K562 (cell line): ENCODE measurements around the gene TBC1D5. TPM values are rescaled to one million over a fixed set of nuclear protein-coding genes. Genes with fewer than 3 reads are reported as not detected.
A peak's percentile ranks its signal among the peaks of the same experiment; 100 is the strongest.

ENCODE experiments used
- ATAC-seq: fragments of 200-7000 bp; cut with Tn5 transposase; 3 replicates; pipeline ENCODE4 v1.9.1; 2020; ENCODE audit warnings: moderate library complexity
- BruUV-seq: library from RNA; stranded (reverse); fragments of 400-500 nt; replicated peaks from 2 replicates; lab custom pipeline; 2021; lab: Mats Ljungman, UMichigan
- CTCF ChIA-PET: fragments of 300-600 bp; formaldehyde crosslinking; extraction: SDS; loops from one replicate; lab custom pipeline; 2021; ENCODE audit warnings: low intra/inter-chr PET ratio; lab: Yijun Ruan, JAX
- POLR2A ChIA-PET: fragments of 300-600, 350-650 bp; sonication (Branson Sonifier 250); formaldehyde crosslinking; extraction: SDS; loops from one replicate; lab custom pipeline; 2021; ENCODE audit warnings: antibody characterized with exemption, inconsistent platforms; lab: Yijun Ruan, JAX
- DNase-seq, 4 experiments: peaks; one replicate each; pipeline versions ENCODE4 v3.0.0 to v3.0.0-alpha.2; 2011 to 2018; ENCODE audit warnings: low spot score in 3 of 4, mixed read lengths in 3 of 4; ENCODE audit errors: extremely low read depth in 1 of 4
- FAIRE-seq: peaks from 2 replicates; lab custom pipeline; 2011; peaks lifted over from hg19 to GRCh38; lab: Jason Lieb, UNC
- H2AFZ ChIP-seq: 2 replicates; pipeline ENCODE4 v1.6.0; 2011; ENCODE audit warnings: low read depth, low read length, control low read depth, inconsistent platforms
- H3K27ac ChIP-seq: fragments of 200-600 bp; 3 replicates; pipeline ENCODE4 v1.8.0; 2011; ENCODE audit warnings: low read depth, mild to moderate bottlenecking, control low read depth, inconsistent platforms, low read length, moderate library complexity, mixed read lengths; ENCODE audit errors: extremely low read depth
- H3K27me3 ChIP-seq, 2 experiments: fragments of 300-600 bp in 1 of 2; 2 replicates in 1 of 2; 3 replicates in 1 of 2; pipeline versions ENCODE4 v1.6.0 to v1.8.0; 2011; ENCODE audit warnings: inconsistent platforms in 2 of 2, low read length in 2 of 2, mild to moderate bottlenecking in 1 of 2, mixed read lengths in 1 of 2, moderate library complexity in 1 of 2; ENCODE audit not compliant: control insufficient read depth in 2 of 2, insufficient read depth in 2 of 2
- H3K36me3 ChIP-seq: fragments of 300-600 bp; 3 replicates; pipeline ENCODE4 v1.8.0; 2011; ENCODE audit warnings: mild to moderate bottlenecking, low read length, inconsistent platforms; ENCODE audit not compliant: control insufficient read depth, insufficient read depth
- H3K4me1 ChIP-seq, 2 experiments: fragments of 200-600 bp in 1 of 2; replicated peaks in 1 of 2; 2 replicates in 1 of 2; 3 replicates in 1 of 2; pipeline versions ENCODE4 v1.5.1 to v1.8.0; 2011; ENCODE audit warnings: inconsistent platforms in 2 of 2, low read length in 2 of 2, mild to moderate bottlenecking in 1 of 2, mixed read lengths in 1 of 2, moderate library complexity in 1 of 2; ENCODE audit not compliant: control insufficient read depth in 2 of 2, insufficient read depth in 2 of 2
- H3K4me2 ChIP-seq: 2 replicates; pipeline ENCODE4 v1.6.1; 2011; ENCODE audit warnings: low read length, control low read depth, inconsistent platforms, mixed read lengths; ENCODE audit not compliant: insufficient read depth
- H3K4me3 ChIP-seq: fragments of 200-600 bp; sonication (generic), shearing (Covaris generic); 2 replicates; pipeline ENCODE4 v1.5.1; 2016; ENCODE audit warnings: control low read depth, inconsistent platforms
- H3K79me2 ChIP-seq: fragments of 200-600 bp; 3 replicates; pipeline ENCODE4 v1.8.0; 2011; ENCODE audit warnings: low read length, inconsistent platforms; ENCODE audit not compliant: control insufficient read depth, insufficient read depth
- H3K9ac ChIP-seq, 2 experiments: 2 replicates each; pipeline versions ENCODE4 v1.6.0 to v1.6.1; 2011; ENCODE audit warnings: low read depth in 2 of 2, low read length in 2 of 2, control low read depth in 1 of 2, inconsistent platforms in 1 of 2, mild to moderate bottlenecking in 1 of 2, mixed read lengths in 1 of 2; ENCODE audit not compliant: insufficient read depth in 1 of 2
- H3K9me1 ChIP-seq: one replicate; pipeline ENCODE4 v1.6.0; 2011; ENCODE audit warnings: inconsistent platforms, mild to moderate bottlenecking, low read length, moderate library complexity; ENCODE audit not compliant: control insufficient read depth, insufficient read depth
- H3K9me3 ChIP-seq: replicated peaks from 2 replicates; pipeline ENCODE4 v1.5.1; 2011; ENCODE audit warnings: low read depth, low read length, inconsistent platforms; ENCODE audit not compliant: control insufficient read depth, insufficient read depth
- H4K20me1 ChIP-seq: replicated peaks from 2 replicates; pipeline ENCODE4 v1.6.1; 2011; ENCODE audit warnings: low read length, inconsistent platforms, mixed read lengths; ENCODE audit not compliant: control insufficient read depth, insufficient read depth
- ATF3 ChIP-seq, 2 experiments: fragments of 450-650 bp in 1 of 2; sonication (generic) in 1 of 2; formaldehyde crosslinking in 1 of 2; IDR thresholded peaks in 1 of 2; conservative IDR thresholded peaks in 1 of 2; 2 replicates each; pipeline versions ENCODE4 v1.6.1 to v1.8.1; 2016 to 2023; ENCODE audit warnings: mild to moderate bottlenecking in 2 of 2, moderate library complexity in 2 of 2, inconsistent platforms in 1 of 2, missing genetic modification reagents in 1 of 2
- SP1 ChIP-seq: sonication (generic); formaldehyde crosslinking; IDR thresholded peaks from 2 replicates; pipeline ENCODE4 v1.8.1; 2022; ENCODE audit warnings: mild to moderate bottlenecking, missing genetic modification reagents
- THRAP3 ChIP-seq: fragments of 450-650 bp; IDR thresholded peaks from 2 replicates; pipeline ENCODE4 v1.6.1; 2016; ENCODE audit warnings: mild to moderate bottlenecking, inconsistent platforms, borderline replicate concordance
- ZNF79 ChIP-seq: fragments of 250-450 bp; sonication (Bioruptor Pico); IDR thresholded peaks from 2 replicates; pipeline ENCODE4 v1.4.0; 2020; ENCODE audit warnings: low read depth, mild to moderate bottlenecking, moderate library complexity
- WGBS: fragments of 100-300 bp; shearing (Covaris generic); methylation state at CpG from one replicate; pipeline ENCODE4 v1.1.6; 2016; ENCODE audit warnings: low coverage, mixed read lengths; ENCODE audit not compliant: insufficient coverage; ENCODE audit errors: missing lambda C conversion rate; 5-methylcytosine and 5-hydroxymethylcytosine counted together
- in situ Hi-C: fragments of 300-500 bp; cut with MboI; formaldehyde crosslinking; loops from 4 replicates; pipeline ENCODE4 v1.15.0; 2018; ENCODE audit warnings: inconsistent platforms, mixed read lengths
- intact Hi-C: fragments of 100-400 bp; cut with micrococcal nuclease; formaldehyde crosslinking; loops from 2 replicates; pipeline ENCODE4 v1.14.2; 2022
- polyA plus RNA-seq, 8 experiments: library from polyadenylated mRNA; depleted of rRNA in 4 of 8; stranded (reverse) in 5 of 8; unstranded in 3 of 8; fragments of >200 nt; fragmentation: Nextera tagmentation in 2 of 8; fragmentation: Illumina TruSeq in 1 of 8; extraction: Ambion mirVana in 2 of 8; extraction: Trizol in 1 of 8; gene quantifications; 2 replicates each; pipeline versions ENCODE4 v1.2.1 to v1.2.3, GENCODE V29; 2011 to 2014; ENCODE audit warnings: inconsistent platforms in 1 of 8, missing spikeins in 1 of 8
- total RNA-seq, 7 experiments: library from RNA; depleted of rRNA in 6 of 7; stranded (reverse); fragments of >200 nt in 6 of 7; fragmentation: Illumina TruSeq in 2 of 7; extraction: Trizol in 2 of 7; gene quantifications; 2 replicates each; pipeline versions ENCODE4 v1.2.1 to v1.2.3, GENCODE V29; 2011 to 2021; ENCODE audit warnings: low replicate concordance in 1 of 7

Gene TBC1D5
- total and polyA plus RNA-seq, 9 of the 15 experiments (the other 6 are each of a cell fraction or from before 2014, with no cell fraction given): 2.9 to 38.1 (median 25.6) TPM

GRCh38 chr3:17749705-17750293, 7.4 kb upstream of the TBC1D5 start:
- ChIA-PET CTCF (no interaction called here), POLR2A (no interaction called here)
- H3K79me2 ChIP-seq: no peaks in the 10 kb centered on the region
- TF ChIP-seq THRAP3: no peak
- TF ChIP-seq ZNF79 (CRISPR knock-in tag): no peak
- no peak overlapping the region for H3K4me3 ChIP-seq
- no peak overlapping the region for H3K4me2 ChIP-seq
- no peak overlapping the region for H3K27ac ChIP-seq
- whole genome bisulfite sequencing: 40% methylated on average over 3 of the region's 3 CpGs
- H3K27me3 ChIP-seq: no peaks in the 10 kb centered on the region
- no peaks in the 10 kb centered on the region for H3K9me1 ChIP-seq
- no peak overlapping the region for H3K9ac ChIP-seq
- no peaks in the 10 kb centered on the region for H3K36me3 ChIP-seq
- peak overlapping the region; percentile 41 for H2AFZ ChIP-seq
- BruUV-seq: no TSS peak
- H4K20me1 ChIP-seq: no peaks in the 10 kb centered on the region
- DNase-seq (no peak), ATAC-seq (0 out of 3 replicates have a peak, but pooled peaks have one; percentile 7), FAIRE-seq (no peak)
- intact Hi-C loops: no loop called here
- no peaks in the 10 kb centered on the region for H3K9me3 ChIP-seq
- peaks cover 19 to 38% of the 10 kb centered on the region in 2 experiments; a peak in 4 of 5 replicates for H3K4me1 ChIP-seq
- in situ Hi-C loops: no loop called here

- peak; percentile 43 for ATAC-seq
- Histone ChIP-seq H3K36me3 (no peaks in the 10 kb centered on the region), H3K27me3 (no peaks in the 10 kb centered on the region), H3K4me1 (peaks cover 19 to 38% of the 10 kb centered on the region in 2 experiments; a peak in 4 of 5 replicates), H3K9me1 (no peaks in the 10 kb centered on the region), H2AFZ (peak overlapping the region; percentile 41), H3K79me2 (no peaks in the 10 kb centered on the region), H3K27ac (no peak overlapping the region), H3K4me3 (no peak overlapping the region), H3K4me2 (no peak overlapping the region), H3K9me3 (no peaks in the 10 kb centered on the region), H4K20me1 (no peaks in the 10 kb centered on the region), H3K9ac (no peak overlapping the region)
- WGBS: 58% methylated on average over 1 of the region's 1 CpG
- DNase-seq: no peak
- ChIA-PET POLR2A (no interaction called here), CTCF (no interaction called here)
- BruUV-seq: no TSS peak
- intact Hi-C loops: no loop called here
- in situ Hi-C loops: no loop called here
- no peak for FAIRE-seq
- peak; percentile 40; the same call in 1 of the 2 replicates for TF ChIP-seq ATF3 (IDR thresholded peaks at IDR 0.05)
- TF ChIP-seq ATF3 (CRISPR knock-in tag; conservative IDR thresholded peaks at IDR 0.05): no peak
- TF ChIP-seq SP1 (CRISPR knock-in tag): no peak
Observed at GRCh38 chr3:17749281-17749680, 6.8 kb upstream of the TBC1D5 start.
